ENCODE data around the gene NCOR1. TPM values are rescaled to one million over a fixed set of nuclear protein-coding genes. Genes with fewer than 3 reads are reported as not detected.

Gene NCOR1
- total RNA-seq, 1 experiment from 2014 or later, result 171 TPM

GRCh38 chr17:16091773-16092172, 123.6 kb downstream of the NCOR1 start:
- no peaks in the 10 kb centered on the region for H3K9me2 ChIP-seq (ENCODE audit: insufficient read depth)
- no peak overlapping the region for H3K4me2 ChIP-seq
- ChIA-PET CTCF (no interaction called here), POLR2A (ENCODE audit: unreplicated experiment) (no interaction called here)
- no TSS peak for BruUV-seq (replicated peaks)
- no peak for TF ChIP-seq EZH2 (IDR thresholded peaks at IDR 0.05; ENCODE audit: low read depth)
- no peak for TF ChIP-seq CTCF (conservative IDR thresholded peaks at IDR 0.05)
- no peaks in the 10 kb centered on the region for H3K79me2 ChIP-seq (ENCODE audit: low read depth)
- no peak overlapping the region for H2AFZ ChIP-seq
- intact Hi-C loops (cut with micrococcal nuclease; ENCODE audit: unreplicated experiment), result no loop called here
- DNase-seq, result no peak
- no peaks in the 10 kb centered on the region for H3K9me3 ChIP-seq (ENCODE audit: insufficient read depth, low read depth)
- peaks cover 3% of the 10 kb centered on the region; the same call in 1 of the 2 replicates for H3K36me3 ChIP-seq (ENCODE audit: low read depth)
- H3F3A ChIP-seq (ENCODE audit: insufficient read depth, low read depth), result peaks cover under 1% of the 10 kb centered on the region; the same call in 1 of the 2 replicates
- H3K4me1 ChIP-seq (replicated peaks; ENCODE audit: insufficient read depth), result no peaks in the 10 kb centered on the region
- no peaks in the 10 kb centered on the region for H4K20me1 ChIP-seq (ENCODE audit: insufficient read depth)
- H3K4me3 ChIP-seq, result no peak overlapping the region
- no peaks in the 10 kb centered on the region for H3K27me3 ChIP-seq (ENCODE audit: insufficient read depth, low read depth)
- no peak overlapping the region for H3K27ac ChIP-seq

DNA sequence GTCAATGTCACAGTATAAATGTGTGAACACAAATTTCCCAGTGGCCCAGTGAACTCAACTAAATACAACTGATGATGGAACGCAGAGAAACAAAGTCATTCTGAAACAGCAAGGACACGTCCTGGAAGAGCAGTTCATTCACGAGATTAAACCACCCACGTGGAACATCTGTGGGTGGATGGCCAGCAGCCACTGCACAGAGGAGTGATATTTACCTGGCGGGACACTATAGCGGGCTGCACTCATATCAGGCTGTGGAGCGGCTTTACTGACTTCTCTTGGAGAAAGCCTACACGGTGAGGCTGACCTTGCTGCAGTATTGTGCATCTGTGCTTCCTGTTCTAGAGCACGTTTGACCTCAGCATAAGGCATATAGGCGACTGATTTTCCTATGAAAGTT, 128.4 kb downstream of the NCOR1 start:
- no peak overlapping the region for H2AFZ ChIP-seq
- H3K27ac ChIP-seq, result no peak overlapping the region
- H3K4me3 ChIP-seq, result no peak overlapping the region
- no peaks in the 10 kb centered on the region for H3K9me2 ChIP-seq (ENCODE audit: insufficient read depth)
- BruUV-seq (replicated peaks), result no TSS peak
- no peaks in the 10 kb centered on the region for H3K27me3 ChIP-seq (ENCODE audit: insufficient read depth, low read depth)
- intact Hi-C loops (cut with micrococcal nuclease; ENCODE audit: unreplicated experiment), result no loop called here
- ChIA-PET POLR2A (ENCODE audit: unreplicated experiment) (no interaction called here), CTCF (no interaction called here)
- H4K20me1 ChIP-seq (ENCODE audit: insufficient read depth), result no peaks in the 10 kb centered on the region
- no peak overlapping the region for H3K4me2 ChIP-seq
- no peaks in the 10 kb centered on the region for H3K79me2 ChIP-seq (ENCODE audit: low read depth)
- H3K4me1 ChIP-seq (replicated peaks; ENCODE audit: insufficient read depth), result no peaks in the 10 kb centered on the region
- H3K36me3 ChIP-seq (ENCODE audit: low read depth), result no peaks in the 10 kb centered on the region; the same call in 1 of the 2 replicates
- TF ChIP-seq EZH2 (IDR thresholded peaks at IDR 0.05; ENCODE audit: low read depth) (no peak), CTCF (conservative IDR thresholded peaks at IDR 0.05) (no peak)
- peaks cover 6% of the 10 kb centered on the region; the same call in 1 of the 2 replicates for H3F3A ChIP-seq (ENCODE audit: insufficient read depth, low read depth)
- DNase-seq, result no peak
- no peaks in the 10 kb centered on the region for H3K9me3 ChIP-seq (ENCODE audit: insufficient read depth, low read depth)

DNA sequence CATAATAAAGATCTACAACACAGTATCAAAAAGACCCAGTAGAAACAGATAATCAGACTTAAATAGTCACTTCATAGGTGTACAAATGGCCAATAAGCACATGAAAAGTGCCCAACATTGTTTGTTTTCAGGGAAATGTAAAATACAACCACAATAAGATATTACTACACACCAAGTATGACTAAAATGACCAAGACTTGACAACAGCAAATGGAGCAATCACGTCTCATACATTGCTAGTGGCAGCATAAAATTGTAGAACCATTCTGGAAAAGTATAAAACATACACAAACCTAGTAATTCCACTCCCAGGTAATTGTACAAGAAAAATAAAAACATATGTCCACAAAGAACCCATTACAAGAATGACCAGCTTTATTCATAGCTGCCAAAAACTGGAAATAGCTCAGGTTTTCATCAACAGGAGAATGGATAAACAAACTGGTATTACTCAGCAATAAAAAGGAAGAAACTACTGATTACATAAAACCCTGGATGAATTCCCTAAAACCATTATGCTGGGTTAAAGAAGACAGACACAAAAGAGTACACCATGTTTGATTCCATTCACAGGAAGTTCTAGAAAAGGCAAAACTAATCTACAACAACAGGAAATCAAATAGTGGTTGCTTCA, 130.2 kb downstream of the NCOR1 start:
- no peaks in the 10 kb centered on the region for H3K9me3 ChIP-seq (ENCODE audit: insufficient read depth, low read depth)
- ChIA-PET CTCF (no interaction called here), POLR2A (ENCODE audit: unreplicated experiment) (no interaction called here)
- no peaks in the 10 kb centered on the region for H3K36me3 ChIP-seq (ENCODE audit: low read depth)
- no peaks in the 10 kb centered on the region for H3K79me2 ChIP-seq (ENCODE audit: low read depth)
- H2AFZ ChIP-seq, result no peak overlapping the region
- no peaks in the 10 kb centered on the region for H3K9me2 ChIP-seq (ENCODE audit: insufficient read depth)
- BruUV-seq (replicated peaks), result no TSS peak
- H3K27ac ChIP-seq, result no peak overlapping the region
- H3K4me3 ChIP-seq, result no peak overlapping the region
- H3F3A ChIP-seq (ENCODE audit: insufficient read depth, low read depth), result peaks cover 6% of the 10 kb centered on the region; the same call in 1 of the 2 replicates
- DNase-seq, result no peak
- no peaks in the 10 kb centered on the region for H3K4me1 ChIP-seq (replicated peaks; ENCODE audit: insufficient read depth)
- TF ChIP-seq EZH2 (IDR thresholded peaks at IDR 0.05; ENCODE audit: low read depth) (no peak), CTCF (conservative IDR thresholded peaks at IDR 0.05) (no peak)
- intact Hi-C loops (cut with micrococcal nuclease; ENCODE audit: unreplicated experiment), result no loop called here
- no peak overlapping the region for H3K4me2 ChIP-seq
- no peaks in the 10 kb centered on the region for H3K27me3 ChIP-seq (ENCODE audit: insufficient read depth, low read depth)
- no peaks in the 10 kb centered on the region for H4K20me1 ChIP-seq (ENCODE audit: insufficient read depth)
